HG03378 (cell line): ENCODE measurements around the gene MTFR1L.
"Not testable (repeated sequence)": the region's sequence is repeated elsewhere in the genome, so short reads cannot be mapped to it uniquely, and the experiment has no call there.

Source experiments
- ATAC-seq: cut with Tn5 transposase; IDR thresholded peaks from one replicate; pipeline ENCODE4 v1.9.1; 2021; ENCODE audit warnings: mild to moderate bottlenecking, moderate library complexity; ENCODE audit not compliant: unreplicated experiment

Gene MTFR1L

GRCh38 chr1:25821112-25821476 is 1.3 kb downstream of the MTFR1L start:
- no peak for ATAC-seq

GRCh38 chr1:25821630-25822091 is 1.9 kb downstream of the MTFR1L start:
- no peak for ATAC-seq

- ATAC-seq = no peak
Measured at GRCh38 chr1:25825605-25826004, 5.9 kb downstream of the MTFR1L start.

- no peak for ATAC-seq
Measured at GRCh38 chr1:25826571-25826970, 6.8 kb downstream of the MTFR1L start.

GRCh38 chr1:25828491-25828890 is 8.7 kb downstream of the MTFR1L start:
- no peak for ATAC-seq

- ATAC-seq = no peak
Measured at GRCh38 chr1:25829046-25829445, 9.3 kb downstream of the MTFR1L start.

- ATAC-seq = no peak
Measured at GRCh38 chr1:25831569-25832196, 11.9 kb downstream of the MTFR1L start.

GRCh38 chr1:25832336-25833037 is 12.7 kb downstream of the MTFR1L start:
- ATAC-seq = no peak

GRCh38 chr1:25833158-25833557 is 13.4 kb downstream of the MTFR1L start:
- ATAC-seq = no peak

- ATAC-seq = no peak
Measured at GRCh38 chr1:25834894-25835293, 15.1 kb downstream of the MTFR1L start.

GRCh38 chr1:25836695-25837094 is 16.9 kb downstream of the MTFR1L start:
- no peak for ATAC-seq

GRCh38 chr1:25837262-25837875 is 17.6 kb downstream of the MTFR1L start:
- ATAC-seq = no peak

GRCh38 chr1:25839808-25840207 is 20.1 kb downstream of the MTFR1L start:
- not testable (repeated sequence) for ATAC-seq

- no peak for ATAC-seq
Measured at GRCh38 chr1:25843483-25843882, 23.7 kb downstream of the MTFR1L start.

- ATAC-seq = no peak
Measured at GRCh38 chr1:25844536-25845337, 25.0 kb downstream of the MTFR1L start.

GRCh38 chr1:25845664-25846063 is 25.9 kb downstream of the MTFR1L start:
- ATAC-seq = no peak

GRCh38 chr1:25847929-25848328 is 28.2 kb downstream of the MTFR1L start:
- no peak for ATAC-seq

GRCh38 chr1:25848531-25848930 is 28.8 kb downstream of the MTFR1L start:
- ATAC-seq = no peak

GRCh38 chr1:25854554-25854953 is 34.8 kb downstream of the MTFR1L start:
- ATAC-seq = no peak

GRCh38 chr1:25856856-25857255 is 37.1 kb downstream of the MTFR1L start:
- ATAC-seq = no peak

- no peak for ATAC-seq
Measured at GRCh38 chr1:25858494-25858893, 38.7 kb downstream of the MTFR1L start.
